Measurements from ENCODE around the gene TMEM9.

TMEM9 gene

DNA sequence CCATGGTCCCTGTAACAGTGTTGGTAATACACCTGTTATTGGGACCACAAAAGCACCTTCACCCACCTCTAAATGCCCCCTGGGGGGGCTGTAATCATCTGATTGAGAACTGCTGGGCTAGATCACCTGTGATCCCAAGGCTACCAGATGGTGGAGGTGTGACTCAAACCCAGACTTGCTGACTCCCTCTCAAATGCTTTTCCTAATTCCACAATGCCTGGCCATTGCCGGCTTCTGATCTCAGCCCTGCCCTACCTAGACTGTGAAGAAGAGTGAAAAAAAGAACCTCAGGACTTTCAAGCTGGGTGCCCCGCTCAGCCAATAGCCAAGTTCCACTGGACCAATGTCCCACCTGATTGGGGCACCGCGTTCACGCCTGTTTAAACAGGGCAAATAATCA lies 9.6 kb downstream of the TMEM9 start:
- DNase-seq, result no peak

- no peak for DNase-seq
Measured at GRCh38 chr1:201143726-201144635, 10.3 kb downstream of the TMEM9 start.

DNA sequence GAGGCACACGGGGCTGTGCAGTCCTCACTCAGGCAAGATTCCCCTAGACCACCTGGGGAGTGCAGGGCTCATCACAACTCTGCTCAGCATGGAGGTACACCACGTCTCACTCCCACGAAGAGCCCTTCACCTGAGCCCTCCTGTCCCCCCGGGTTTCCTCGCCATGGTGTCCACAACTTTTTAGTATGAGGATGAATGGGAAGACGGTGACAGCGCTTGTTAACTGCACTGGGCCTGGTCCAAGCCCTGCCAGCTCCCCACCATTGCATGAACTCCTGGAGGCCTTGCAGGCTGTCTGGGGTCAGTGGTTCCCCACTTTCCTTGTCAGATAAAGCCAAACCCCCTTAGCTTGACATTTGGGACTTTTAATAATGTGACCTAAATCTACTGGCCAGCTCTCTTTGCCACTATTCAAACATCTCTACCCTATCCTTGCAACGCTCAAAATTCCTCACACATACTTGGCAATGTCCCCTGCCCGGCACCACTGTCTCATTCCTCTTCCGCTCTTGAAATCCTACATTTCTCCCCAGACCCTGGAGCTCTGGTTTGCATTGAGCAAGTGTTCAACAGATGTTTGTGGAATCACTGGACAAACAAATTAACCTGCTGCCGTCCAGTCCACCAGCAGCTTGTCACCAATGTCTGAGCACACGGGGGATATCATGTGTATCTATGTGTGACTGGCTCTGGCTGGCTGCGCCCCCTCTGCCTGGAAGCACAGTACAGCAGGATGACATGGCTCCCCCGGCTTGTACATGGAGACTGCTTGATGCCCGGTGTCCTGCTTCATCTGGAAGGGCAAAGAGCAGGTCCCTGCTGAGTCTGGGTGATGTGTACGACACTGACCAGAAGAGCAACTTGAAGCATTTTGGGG lies 11.2 kb downstream of the TMEM9 start:
- DNase-seq, result no peak

- no peak for DNase-seq
Measured at GRCh38 chr1:201142011-201142848, 12.0 kb downstream of the TMEM9 start.

GRCh38 chr1:201141418-201141817 lies 12.9 kb downstream of the TMEM9 start:
- no peak for DNase-seq

DNA sequence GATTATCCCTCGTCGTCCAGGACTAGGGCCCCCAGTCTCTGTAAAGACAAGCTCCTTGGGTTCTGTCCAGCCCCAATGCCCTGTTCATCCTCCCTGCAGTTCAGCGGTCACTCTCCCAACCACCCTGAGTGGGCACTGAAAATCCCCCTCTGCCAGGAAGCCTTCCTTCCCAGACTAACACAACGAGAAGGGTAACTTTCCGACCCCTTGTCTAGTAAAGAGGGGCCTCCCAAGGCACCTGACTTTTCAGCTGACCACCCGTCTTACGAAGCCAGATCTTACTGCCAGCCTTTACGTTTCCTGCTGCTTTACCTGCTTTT lies 13.4 kb downstream of the TMEM9 start:
- no peak for DNase-seq

DNA sequence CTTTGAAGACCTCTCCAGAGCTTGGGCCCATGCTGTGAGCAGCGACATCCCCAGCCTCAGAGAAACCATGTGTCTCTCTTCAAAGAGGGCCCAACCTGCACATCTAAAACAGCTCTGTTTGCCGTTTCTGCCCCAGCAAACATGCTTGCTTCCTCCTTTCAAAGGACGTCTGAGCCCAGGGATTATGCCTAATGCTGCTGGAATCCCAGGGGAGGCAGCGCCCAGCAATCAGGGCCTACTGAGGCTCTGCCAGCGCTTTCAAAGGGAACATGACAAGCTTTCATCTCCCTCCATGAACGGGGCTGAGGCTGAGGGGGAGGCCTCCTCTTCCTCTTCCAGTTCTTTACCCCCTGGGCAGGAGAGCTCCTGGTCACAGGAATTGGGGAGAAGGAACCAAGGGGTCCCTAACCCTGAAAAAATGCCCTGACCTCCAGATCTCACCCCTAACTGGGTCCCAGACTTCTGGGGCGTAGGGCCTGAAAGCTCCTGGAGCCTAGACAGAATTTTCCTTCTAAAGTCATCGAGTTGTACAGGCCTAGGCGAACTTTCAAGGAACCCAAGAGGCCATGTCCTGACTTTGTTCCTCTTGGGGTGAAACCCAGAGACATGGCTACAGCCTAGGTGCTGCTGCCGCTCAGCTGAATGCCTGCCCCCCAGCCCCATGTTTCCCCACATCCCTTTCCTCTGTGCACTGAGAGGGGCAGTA lies 13.9 kb downstream of the TMEM9 start:
- DNase-seq, result no peak

GRCh38 chr1:201139756-201140155 lies 14.5 kb downstream of the TMEM9 start:
- no peak for DNase-seq

- DNase-seq, result no peak
Measured at GRCh38 chr1:201139306-201139705, 15.0 kb downstream of the TMEM9 start.

- no peak for DNase-seq
Measured at GRCh38 chr1:201138311-201138840, 15.9 kb downstream of the TMEM9 start.

DNA sequence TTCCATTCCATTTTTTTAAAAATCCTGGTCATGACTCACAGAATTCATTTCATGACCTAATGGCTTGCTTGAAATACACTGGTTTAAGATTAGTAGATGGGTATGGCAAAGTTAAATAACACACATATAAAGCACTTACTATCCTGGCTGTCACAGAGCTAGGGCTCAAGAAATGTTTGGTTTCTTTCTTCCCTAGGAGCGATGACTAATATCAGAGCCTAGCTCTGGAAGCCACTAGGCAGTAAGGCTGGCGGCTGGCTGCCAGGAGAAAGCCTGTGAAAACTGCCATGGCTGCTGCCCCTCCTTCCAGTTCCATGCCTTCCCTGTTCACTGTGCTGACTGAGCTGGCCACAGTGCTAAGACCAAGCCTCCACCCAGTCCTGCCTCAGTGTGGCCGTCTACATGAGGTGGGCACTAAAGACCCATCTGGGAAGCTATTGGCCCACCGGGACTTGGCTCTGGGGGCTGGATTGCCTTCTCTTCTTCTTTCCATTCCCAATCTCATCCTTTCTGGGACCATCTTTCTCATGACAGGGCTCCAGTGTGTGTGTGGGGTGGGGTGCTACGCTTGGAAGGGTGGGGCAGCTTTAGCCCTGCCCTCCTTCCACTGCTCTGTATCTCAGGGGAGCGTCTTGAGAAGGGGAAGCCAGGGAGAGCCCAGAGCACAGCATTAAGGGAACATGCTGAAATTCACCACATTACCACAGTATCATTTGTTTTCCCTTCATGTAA lies 16.5 kb downstream of the TMEM9 start:
- DNase-seq, result no peak

DNA sequence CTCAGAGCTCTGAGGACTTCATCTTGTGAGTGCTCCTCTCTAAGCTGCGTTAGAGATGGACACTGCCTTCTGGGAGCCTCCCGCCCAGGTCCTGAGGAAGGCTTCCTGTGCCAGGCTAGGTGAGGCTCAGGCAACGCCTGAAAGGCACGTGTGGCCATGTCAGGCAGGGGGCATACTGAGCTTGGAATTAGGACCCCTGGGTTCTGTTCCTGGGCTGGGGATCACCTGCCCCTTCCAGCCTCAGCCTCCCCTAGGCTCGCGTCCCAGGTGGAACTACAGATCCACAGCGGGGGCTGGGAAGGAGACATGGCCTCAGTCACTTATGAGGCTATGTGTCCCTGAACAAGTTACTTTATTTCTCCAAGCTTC lies 17.3 kb downstream of the TMEM9 start:
- no peak for DNase-seq

GRCh38 chr1:201136355-201137023 lies 17.8 kb downstream of the TMEM9 start:
- DNase-seq, result no peak

- DNase-seq, result no peak
Measured at GRCh38 chr1:201134405-201134804, 19.9 kb downstream of the TMEM9 start.

DNA sequence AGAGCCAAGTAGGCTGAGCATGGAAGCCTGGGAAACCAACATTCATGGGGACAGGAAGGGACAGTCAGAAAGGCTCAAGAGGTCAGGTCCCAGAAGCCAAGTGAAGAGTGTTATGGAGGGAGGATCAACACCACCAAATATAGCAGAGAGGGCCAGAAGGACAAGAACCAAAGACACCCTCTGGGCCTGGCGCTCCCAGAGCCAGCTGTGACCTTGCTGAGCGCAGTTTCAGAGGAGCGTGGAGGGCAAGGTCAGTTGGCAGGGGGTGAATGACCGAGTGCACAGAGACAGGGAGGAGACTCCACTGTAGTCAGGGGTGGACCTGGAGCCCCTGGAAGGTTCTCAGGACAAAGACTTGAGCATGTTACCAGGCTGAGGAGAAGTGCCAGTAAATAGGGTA lies 22.9 kb downstream of the TMEM9 start:
- DNase-seq, result no peak

- DNase-seq, result no peak
Measured at GRCh38 chr1:201128962-201129361, 25.3 kb downstream of the TMEM9 start.

GRCh38 chr1:201128476-201128875 lies 25.8 kb downstream of the TMEM9 start:
- no peak for DNase-seq

DNA sequence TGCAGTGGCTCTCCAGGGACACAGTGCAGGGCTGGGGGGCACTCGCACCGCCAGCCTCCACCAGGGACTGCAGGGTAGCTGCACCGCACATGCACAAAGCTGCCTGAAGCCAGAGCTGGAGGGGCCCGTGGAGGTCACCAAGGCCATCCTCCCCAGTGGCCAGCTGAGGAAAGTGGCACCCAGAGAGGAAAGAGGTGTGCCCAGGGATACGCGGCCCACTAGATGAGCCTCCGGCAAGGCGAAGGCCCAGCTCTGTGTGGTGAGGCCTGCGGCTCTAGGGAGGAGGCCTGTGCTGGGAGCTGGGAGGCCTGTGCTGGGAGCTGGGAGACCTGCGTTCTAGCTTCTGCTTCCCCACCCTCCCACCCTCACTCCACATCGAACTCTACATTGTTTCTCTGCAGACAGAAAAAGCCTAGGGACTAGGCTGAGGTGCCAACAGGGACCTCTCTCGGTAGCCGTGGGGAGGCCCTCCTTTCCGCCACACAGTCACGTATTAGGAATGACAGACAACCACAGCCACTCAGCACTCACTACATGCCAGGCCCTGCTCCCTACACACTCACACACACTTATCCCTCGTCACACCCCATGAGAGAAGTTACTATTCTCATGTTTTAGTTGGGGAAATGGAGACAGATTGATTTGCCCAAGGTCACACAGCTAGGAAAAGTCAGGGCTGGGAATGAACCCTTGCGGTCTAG lies 26.4 kb downstream of the TMEM9 start:
- no peak for DNase-seq

- peak; percentile 76 for DNase-seq
Measured at GRCh38 chr1:201126832-201127754, 27.2 kb downstream of the TMEM9 start, which contains the start of gene ASCL5. TSS of gene ASCL5 (minus strand) at chr1:201127184. CDS start at chr1:201115372, 11,812 bp downstream.

Measured in NCI-H510A (cell line).